Fibroblast of peridontal ligament (primary cell): ENCODE measurements around the gene SRA1.

Experiments
- DNase-seq: peaks from one replicate; pipeline ENCODE4 v3.0.0-alpha.2; 2010; ENCODE audit errors: extremely low read depth

SRA1 gene

DNA sequence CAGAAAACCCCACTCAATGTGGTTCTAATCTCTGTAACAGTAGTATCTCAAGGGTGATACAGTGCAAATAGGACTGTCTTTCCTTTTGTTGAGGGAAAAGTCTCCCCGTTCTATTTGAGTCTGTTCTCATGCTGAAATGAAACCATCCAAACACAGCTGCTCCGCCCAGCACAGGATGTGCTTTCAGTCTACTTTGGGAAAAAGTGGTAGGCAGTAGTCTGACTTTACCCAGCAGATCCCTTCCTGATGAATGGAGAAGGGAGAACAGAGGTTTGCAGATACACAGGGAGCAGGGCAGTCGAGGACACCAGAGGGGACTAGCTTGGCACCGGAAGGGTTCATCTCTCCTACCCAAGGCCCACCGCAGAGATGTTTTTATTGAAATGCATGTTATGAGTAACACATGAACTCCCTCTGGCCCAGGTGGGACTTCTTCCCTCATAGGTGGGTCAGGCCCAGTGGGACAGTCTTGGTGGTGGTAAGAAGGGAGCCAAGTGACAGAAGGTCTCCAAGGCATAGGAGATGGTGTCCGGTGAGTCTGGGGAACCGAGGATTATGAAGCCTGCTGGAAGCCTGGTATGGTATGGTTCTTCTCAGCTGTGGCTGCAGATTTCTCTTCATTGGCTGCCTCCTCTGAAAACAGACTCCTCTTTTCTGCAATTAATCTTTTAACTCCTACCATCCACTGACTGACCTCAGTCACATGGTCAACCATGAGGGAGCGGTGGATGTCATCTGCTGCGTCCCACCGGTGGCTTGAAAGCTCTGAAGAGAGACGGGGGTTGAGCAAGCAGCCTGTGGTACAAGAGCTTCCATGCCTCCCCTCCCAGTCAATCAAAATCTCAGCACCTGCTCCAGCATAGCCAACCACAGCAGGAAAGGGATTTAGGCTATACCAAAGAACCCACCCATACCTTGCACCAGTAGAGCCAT, 6.9 kb downstream of the SRA1 start:
- no peak for DNase-seq

DNA sequence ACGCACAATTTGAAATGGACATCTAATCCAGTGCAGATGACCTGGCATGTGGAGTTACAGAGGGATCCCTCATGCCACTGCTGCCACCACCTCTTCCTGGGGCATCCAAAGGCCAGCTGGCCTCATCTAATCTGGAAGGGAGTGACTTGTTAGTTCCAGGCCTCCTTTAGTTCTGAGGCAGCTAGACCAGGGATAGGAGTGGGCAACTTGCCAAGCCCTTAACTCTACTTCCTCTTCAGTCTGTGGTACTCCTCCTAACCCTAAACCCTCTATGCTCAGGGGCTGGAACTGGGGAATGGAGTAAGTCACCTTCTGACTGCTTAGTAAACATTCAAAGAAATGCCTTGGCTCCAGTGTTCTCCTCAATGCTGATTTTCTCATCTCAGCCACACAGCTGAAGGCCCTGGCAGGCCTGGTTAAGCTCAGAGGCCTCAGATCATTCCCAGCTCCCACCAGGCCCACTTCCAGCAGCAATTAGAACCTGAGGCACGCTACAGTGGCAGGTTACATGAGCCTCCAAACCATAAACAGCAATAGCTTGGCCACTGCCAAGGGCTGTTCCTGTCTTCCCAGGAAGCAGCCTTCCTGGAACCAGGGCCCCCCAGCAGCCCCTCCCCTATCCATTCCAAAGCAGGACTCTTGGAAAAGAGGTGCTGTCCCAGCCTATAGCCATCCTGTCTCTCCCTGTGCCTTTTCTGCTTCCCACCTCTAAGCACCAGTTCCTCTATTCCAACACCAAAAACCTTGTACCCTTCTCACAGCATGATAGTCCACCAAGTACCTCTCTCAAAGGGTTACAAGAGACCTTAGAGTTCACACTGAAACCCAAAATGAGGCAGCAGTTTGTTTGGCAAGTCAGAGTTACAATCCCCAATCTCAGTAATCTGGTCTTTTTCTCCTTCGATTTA, 7.8 kb downstream of the SRA1 start:
- peak; percentile 59 for DNase-seq

DNA sequence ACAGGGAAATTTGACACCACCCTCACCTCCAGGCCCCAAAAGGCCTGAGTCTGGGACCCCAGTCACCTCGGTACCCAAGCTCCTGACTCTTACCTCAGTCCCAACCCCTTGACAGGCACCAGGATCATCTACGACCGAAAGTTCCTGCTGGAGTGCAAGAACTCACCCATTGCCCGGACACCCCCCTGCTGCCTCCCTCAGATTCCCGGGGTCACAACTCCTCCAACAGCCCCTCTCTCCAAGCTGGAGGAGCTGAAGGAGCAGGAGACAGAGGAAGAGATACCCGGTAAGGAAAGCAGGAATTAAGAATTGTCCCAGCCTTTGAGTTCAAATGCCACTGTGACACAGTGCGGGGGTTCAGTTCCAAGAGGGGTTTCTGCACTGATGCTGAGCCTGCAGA, 8.5 kb downstream of the SRA1 start:
- no peak for DNase-seq

DNA sequence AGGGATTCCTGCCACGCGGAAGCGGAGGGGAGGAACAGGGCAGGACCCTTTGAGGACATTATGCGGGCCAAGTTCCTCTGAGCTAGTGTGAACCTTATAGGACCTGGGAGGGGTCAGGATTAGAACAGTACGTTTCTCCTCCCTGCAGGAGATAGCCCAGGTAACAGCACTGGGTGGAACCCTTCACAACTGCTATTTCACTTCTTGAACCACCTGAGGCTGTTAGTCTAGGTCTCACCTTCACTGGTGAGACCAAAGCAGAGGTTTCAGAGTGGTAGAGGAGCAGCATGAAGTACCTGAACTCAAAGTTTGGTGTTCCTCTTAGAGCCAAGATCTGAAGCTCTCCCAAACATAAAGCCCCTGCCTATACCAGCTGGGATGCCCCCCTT, 9.0 kb downstream of the SRA1 start:
- no peak for DNase-seq

DNA sequence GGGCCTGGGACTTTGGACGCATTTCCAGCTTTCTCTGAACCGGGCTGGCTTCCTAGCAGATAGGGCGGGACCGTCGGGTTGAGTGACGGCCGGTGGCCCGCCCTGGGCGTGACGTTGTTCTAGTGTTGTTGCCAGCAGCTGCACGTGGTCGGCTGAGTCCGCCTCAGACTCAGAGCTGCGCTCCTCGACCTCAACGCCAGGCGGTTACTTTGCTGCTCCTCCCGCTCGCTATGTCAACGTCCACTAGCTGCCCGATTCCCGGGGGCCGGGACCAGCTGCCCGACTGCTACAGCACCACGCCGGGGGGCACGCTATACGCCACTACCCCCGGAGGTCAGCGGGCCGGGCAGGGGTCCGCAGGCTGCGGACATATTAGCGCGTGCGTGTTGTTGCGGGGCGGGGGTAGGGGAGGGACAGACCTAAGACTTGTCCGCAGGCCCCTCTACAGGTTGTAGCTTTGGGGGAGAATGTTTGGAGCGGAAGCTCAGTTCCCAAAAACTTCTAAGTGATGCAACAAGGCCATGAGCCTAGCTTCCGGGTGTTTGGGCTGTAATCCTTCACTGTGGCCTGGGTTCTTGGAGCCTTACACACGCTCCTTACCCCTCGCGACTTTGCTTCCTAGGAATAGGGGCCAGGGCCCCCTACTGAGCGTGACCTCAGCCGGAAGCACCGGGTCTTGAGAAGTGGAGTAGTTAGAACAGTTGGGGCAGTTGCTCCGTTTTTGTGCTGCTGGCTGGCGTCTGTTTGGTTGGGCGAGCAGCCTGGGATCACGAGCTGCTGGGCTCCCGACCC, 9.6 kb downstream of the SRA1 start, which contains the start of gene EIF4EBP3:
Gene EIF4EBP3, plus strand, starts transcription at position 155 of the 792 bp plus-strand sequence. Its CDS starts 76 bp downstream, at position 231.
- peak; percentile 97 for DNase-seq

DNA sequence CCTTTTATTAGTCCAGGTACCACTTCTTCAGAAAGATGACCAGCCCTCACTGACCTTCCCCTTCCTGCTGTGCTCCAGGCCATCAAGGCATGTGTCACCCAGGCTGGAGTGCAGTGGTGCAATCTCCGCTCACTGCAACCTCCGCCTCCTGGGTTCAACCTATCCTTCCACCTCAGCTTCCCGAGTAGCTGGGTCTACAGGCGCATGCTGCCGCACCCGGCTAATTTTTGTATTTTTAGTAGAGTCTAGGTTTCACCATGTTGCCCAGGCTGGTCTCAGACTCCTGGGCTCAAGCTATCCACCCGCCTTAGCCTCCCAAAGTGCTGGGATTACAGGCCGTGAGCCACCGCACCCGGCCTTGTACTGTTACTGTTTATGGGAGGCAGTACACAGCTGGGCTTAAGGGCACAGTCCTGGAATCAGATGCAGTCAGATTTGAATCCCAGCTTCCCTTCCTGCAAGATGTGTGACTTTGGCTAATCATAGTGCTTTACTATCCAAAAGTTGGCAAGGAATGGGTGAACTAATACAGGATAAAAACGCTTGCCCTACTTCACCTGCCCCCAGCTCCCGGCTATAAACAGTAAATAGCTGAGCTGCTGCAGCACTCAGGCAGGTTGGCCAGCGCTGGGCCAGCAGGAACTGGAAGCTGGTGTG, 10.3 kb downstream of the SRA1 start:
- no peak for DNase-seq

DNA sequence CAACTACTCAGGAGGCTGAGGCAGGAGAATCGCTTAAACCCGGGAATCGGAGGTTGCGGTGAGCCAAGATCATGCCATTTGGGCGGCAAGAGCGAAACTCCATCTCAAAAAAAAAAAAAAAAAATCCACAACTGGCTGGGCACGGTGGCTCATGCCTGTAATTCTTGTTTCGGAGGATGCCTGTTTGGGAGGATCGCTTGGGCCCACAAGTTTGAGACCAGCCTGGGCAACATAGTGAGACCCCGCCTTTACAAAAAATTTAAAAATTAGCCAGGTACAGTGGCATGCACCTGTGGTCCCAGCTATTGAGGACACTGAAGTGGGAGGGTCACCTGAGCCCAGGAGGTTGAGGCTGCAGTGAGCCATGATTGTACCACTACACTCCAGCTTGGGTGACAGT, 11.7 kb downstream of the SRA1 start:
- no peak for DNase-seq

DNA sequence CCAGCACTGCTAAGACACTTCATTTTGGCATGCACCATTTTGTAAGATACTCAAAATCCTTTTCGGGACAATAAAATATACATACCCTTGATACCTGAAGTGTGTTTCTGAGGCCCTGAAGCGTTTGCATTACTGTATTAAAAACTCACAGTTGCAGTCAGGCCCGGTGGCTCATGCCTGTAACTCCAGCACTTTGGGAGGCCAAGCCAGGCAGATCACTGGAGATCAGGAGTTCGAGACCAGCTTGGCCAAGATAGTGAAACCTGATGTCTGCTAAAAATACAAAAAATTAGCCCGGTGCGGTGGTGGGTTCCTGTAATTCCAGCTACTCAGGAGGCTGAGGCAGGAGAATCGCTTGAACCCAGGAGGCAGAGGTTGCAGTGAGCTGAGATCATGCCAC, 12.3 kb downstream of the SRA1 start:
- DNase-seq = no peak

DNA sequence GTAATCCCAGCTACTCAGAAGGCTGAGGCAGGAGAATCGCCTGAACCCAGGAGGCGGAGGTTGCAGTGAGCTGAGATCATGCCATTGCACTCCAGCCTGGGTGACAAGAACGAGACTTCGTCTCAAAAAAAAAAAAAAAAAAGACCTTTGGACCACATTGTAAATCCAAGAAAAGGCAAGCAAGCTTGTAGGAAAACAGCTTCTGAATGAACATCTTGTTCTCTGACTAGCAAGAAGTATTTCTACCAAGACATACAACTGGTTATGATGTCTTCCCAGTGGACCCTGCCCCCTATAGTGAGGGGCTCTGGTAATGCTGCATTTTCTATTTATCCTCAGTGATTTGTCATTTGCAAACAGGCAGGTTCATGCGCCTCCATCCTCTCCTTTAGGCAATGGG, 14.3 kb downstream of the SRA1 start:
- no peak for DNase-seq

DNA sequence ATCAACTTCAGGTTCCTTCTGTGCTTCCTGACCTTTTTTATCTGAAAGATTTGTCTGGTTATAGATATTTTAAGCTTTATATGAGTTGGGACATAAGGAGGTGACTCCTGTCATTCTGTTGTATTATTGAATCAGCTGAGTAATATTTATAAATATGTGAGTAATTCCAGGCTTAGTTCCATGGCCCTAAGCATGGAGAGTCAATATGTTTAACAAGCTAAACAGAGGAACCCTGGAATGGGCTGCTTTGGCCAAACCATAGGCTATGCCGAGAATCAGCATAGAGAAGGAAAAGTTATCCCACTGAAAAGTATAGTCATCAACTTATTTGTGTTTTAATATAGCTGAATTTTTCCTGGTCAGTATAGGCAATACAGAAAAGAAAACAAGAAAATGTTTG, 17.0 kb downstream of the SRA1 start:
- no peak for DNase-seq

DNA sequence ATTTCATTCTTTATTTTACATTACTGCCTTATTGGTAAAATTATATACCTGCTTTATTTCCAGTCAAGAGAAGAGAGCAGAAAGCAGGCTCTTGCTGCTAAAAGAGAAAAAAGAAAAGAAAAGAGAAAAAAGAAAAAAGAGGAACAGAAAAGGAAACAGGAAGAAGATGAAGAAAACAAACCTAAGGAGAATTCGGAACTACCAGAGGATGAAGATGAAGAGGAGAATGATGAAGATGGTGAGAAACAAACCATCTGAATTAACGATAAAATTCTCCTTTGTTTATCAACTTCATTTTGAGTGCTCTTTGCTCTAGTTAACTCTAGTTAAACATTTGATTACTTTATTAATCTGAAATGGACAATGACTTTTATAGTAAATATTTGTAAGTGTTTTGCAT, 33.3 kb downstream of the SRA1 start:
- no peak for DNase-seq

DNA sequence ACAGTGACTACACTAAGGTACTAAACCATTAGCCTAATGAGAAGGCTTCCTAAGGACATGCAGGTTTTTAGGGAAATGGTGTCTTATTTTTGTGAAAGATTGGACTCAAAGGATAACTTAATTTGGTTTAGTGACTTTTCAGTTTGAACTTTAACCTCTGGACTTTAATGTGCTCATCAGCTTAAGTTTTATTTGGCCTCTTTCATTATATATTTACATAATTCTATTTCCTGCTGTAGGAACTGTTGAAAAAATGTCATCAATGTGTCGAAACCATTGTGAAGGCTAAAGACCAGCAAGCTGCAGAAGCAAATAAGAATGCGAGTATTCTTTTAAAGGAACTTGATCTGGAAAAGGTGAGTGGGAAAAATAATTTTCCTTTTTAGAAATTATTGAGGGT, 44.1 kb downstream of the SRA1 start:
- no peak for DNase-seq

DNA sequence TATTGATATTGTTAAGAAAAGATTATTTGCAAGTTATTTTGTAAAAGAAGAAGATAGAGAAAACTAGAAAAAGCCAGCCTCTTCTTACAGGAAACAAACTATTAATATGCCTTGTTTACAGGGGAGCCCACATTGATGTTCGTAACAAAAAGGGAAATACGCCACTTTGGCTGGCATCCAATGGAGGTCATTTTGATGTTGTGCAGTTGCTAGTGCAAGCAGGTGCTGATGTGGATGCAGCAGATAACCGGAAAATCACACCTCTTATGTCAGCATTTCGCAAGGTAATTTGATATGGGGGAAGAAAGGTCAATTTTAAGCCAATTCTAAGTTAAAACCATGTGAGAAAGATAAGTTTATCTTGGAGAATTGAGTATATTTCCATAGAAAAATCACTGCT, 47.4 kb downstream of the SRA1 start:
- no peak for DNase-seq

DNA sequence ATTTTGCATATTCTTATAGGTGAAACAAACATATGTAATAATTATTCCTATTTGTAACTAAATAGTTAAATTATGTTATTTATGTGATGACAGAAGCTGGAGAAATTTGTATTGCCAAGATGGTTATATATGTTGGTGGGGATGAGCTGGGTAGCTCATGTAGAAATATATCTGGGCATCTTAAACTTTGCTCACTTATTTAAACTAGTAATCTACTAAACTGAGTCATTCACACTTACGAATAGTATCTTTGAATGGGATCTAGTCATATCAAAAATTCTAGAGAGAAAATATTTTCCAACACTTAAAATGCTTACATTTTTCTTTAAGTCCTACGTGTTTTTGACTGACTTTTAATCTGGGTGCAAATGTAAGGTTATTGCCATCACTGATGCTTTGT, 54.4 kb downstream of the SRA1 start:
- no peak for DNase-seq
